ENCODE results near the gene BCR. TPM values are rescaled to one million over a fixed set of nuclear protein-coding genes. Genes with fewer than 3 reads are reported as not detected.

Gene BCR
- total and polyA plus RNA-seq, 2 donors (not counting 1 experiment from before 2014, with no cell fraction given): 30.2 to 46.4 TPM

DNA sequence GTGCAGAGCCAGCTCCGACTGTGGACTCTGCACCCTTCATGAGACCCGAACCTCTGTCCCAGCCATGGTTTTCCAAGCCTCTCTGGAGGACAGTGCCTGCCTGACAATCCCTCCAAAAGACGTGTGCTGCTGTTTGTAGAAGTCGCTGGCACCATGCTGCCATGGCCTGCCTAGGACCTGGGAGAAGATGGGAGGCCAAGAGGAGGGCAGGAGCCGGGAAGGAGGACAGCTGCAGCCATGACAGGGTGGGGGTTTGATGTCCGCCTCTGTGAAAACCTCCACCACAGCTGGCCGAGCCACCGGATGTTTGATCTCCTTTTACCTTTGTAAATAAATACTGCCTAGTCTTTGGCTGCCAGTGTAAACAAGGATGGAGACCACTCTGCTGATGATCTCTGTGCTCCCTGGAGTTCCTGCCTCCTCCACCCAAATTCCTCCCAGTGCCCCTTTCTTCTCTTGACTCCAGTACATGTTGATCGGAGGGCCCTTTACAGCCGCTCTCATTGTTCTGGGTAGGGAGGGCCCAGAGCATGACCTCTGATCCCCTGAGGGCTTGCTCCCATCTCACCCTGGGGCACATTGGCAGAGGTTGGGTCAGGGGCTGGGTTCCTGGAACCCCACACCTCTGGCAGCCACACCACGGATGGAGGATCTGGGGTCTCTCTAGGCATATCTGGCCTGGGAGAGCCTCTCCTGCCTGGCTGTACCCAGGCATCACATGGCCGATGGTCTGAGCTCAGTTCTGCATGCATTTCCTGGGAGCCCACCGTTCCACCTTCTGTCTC, 66.9 kb downstream of the BCR start:
- Mint-ChIP-seq H3K9me3 (ENCODE audit: insufficient read depth) (no peaks in the 10 kb centered on the region), H3K27ac (no peak overlapping the region), H3K4me1 (peaks cover 39% of the 10 kb centered on the region), H3K4me3 (no peak overlapping the region), H3K27me3 (no peaks in the 10 kb centered on the region)
- intact Hi-C loops (cut with micrococcal nuclease): no loop called here
- no peak overlapping the region for H3K27ac ChIP-seq (ENCODE audit: low read length in 2 of 2)
- no peak overlapping the region for H3K4me2 ChIP-seq (replicated peaks; ENCODE audit: low read depth, low read length, poor library complexity, severe bottlenecking)
- H3K4me1 ChIP-seq (ENCODE audit: control insufficient read depth in 2 of 2, insufficient read depth in 2 of 2, low read length in 2 of 2): peaks cover 25 to 38% of the 10 kb centered on the region in 2 donors
- 96% methylated on average over 11 of the region's 13 CpGs for WGBS (ENCODE audit: insufficient coverage)
- no peak overlapping the region for H3K9ac ChIP-seq (ENCODE audit: low read length)
- CTCF ChIA-PET: no interaction called here
- ATAC-seq (ENCODE audit: low read depth): no peak
- H4K20me1 ChIP-seq (ENCODE audit: control insufficient read depth, insufficient read depth, low read length, poor library complexity, severe bottlenecking): peaks cover 72% of the 10 kb centered on the region
- DNase-seq: no peak
- no peak overlapping the region for H3K4me3 ChIP-seq (ENCODE audit: control extremely low read depth in 1 of 5, extremely low read depth in 1 of 5, insufficient read depth in 1 of 5, low read depth in 2 of 5, low read length in 4 of 5)
- H3K9me3 ChIP-seq (ENCODE audit: control extremely low read depth in 1 of 3, control insufficient read depth in 2 of 3, insufficient read depth in 1 of 3, low read length in 2 of 3): no peaks in the 10 kb centered on the region
- peaks cover 0 to 2% of the 10 kb centered on the region in 2 experiments for H3K36me3 ChIP-seq (replicated peaks in 1 of 2; ENCODE audit: control extremely low read depth in 1 of 2, control insufficient read depth in 1 of 2, extremely low read depth in 1 of 2, insufficient read depth in 2 of 2, low read length in 1 of 2)
- H2AFZ ChIP-seq (ENCODE audit: insufficient read depth, low read depth, low read length, poor library complexity, severe bottlenecking): no peak overlapping the region
- no peaks in the 10 kb centered on the region for H3K27me3 ChIP-seq (replicated peaks in 1 of 4; ENCODE audit: control extremely low read depth in 1 of 4, control insufficient read depth in 3 of 4, insufficient read depth in 4 of 4, low read length in 3 of 4)
- TF ChIP-seq, protein P1, sequence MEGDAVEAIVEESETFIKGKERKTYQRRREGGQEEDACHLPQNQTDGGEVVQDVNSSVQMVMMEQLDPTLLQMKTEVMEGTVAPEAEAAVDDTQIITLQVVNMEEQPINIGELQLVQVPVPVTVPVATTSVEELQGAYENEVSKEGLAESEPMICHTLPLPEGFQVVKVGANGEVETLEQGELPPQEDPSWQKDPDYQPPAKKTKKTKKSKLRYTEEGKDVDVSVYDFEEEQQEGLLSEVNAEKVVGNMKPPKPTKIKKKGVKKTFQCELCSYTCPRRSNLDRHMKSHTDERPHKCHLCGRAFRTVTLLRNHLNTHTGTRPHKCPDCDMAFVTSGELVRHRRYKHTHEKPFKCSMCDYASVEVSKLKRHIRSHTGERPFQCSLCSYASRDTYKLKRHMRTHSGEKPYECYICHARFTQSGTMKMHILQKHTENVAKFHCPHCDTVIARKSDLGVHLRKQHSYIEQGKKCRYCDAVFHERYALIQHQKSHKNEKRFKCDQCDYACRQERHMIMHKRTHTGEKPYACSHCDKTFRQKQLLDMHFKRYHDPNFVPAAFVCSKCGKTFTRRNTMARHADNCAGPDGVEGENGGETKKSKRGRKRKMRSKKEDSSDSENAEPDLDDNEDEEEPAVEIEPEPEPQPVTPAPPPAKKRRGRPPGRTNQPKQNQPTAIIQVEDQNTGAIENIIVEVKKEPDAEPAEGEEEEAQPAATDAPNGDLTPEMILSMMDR (IDR thresholded peaks at IDR 0.05): no peak
- no peak for TF ChIP-seq EZH2 (IDR thresholded peaks at IDR 0.05; ENCODE audit: borderline replicate concordance, insufficient read depth, low read depth, low read length, poor library complexity, severe bottlenecking)
- peaks cover 71% of the 10 kb centered on the region for H3K79me2 ChIP-seq (ENCODE audit: control insufficient read depth, insufficient read depth, low read length)
- POLR2A ChIA-PET: no interaction called here

DNA sequence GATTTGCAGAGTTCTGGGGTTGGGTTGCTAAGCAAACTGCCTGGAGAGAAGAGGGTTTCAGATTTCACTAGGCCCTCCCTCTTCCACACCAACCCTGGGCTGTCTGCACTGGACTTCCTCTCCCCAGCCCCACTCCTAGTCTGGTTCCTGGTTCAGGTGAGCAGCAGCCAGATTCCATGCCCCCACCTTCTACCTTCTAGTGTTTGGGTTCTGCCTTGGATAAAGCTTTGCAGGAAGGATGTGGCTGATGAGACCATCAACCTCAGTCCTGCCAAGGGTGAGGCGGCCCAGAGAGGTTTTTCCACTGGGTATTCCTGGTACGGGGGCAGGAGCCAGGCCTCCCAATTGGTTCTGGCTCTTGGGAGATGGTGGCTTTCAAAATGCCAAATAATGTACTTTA, 68.3 kb downstream of the BCR start:
- 80% methylated on average over 1 of the region's 2 CpGs for whole genome bisulfite sequencing (ENCODE audit: insufficient coverage)
- no peak for ATAC-seq (ENCODE audit: low read depth)
- TF ChIP-seq, protein P1 (IDR thresholded peaks at IDR 0.05): no peak
- TF ChIP-seq EZH2 (IDR thresholded peaks at IDR 0.05; ENCODE audit: borderline replicate concordance, insufficient read depth, low read depth, low read length, poor library complexity, severe bottlenecking): no peak
- H3K4me3 ChIP-seq (ENCODE audit: control extremely low read depth in 1 of 5, extremely low read depth in 1 of 5, insufficient read depth in 1 of 5, low read depth in 2 of 5, low read length in 4 of 5): no peak overlapping the region
- no peak overlapping the region for H3K9ac ChIP-seq (ENCODE audit: low read length)
- no peak for DNase-seq
- Mint-ChIP-seq H3K27ac (no peak overlapping the region), H3K4me1 (peaks cover 26% of the 10 kb centered on the region), H3K27me3 (no peaks in the 10 kb centered on the region), H3K9me3 (ENCODE audit: insufficient read depth) (no peaks in the 10 kb centered on the region), H3K4me3 (no peak overlapping the region)
- H3K27ac ChIP-seq (ENCODE audit: low read length in 2 of 2): no peak overlapping the region
- H3K79me2 ChIP-seq (ENCODE audit: control insufficient read depth, insufficient read depth, low read length): peaks cover 66% of the 10 kb centered on the region
- peaks cover 0 to 3% of the 10 kb centered on the region in 2 experiments for H3K36me3 ChIP-seq (replicated peaks in 1 of 2; ENCODE audit: control extremely low read depth in 1 of 2, control insufficient read depth in 1 of 2, extremely low read depth in 1 of 2, insufficient read depth in 2 of 2, low read length in 1 of 2)
- H3K9me3 ChIP-seq (ENCODE audit: control extremely low read depth in 1 of 3, control insufficient read depth in 2 of 3, insufficient read depth in 1 of 3, low read length in 2 of 3): no peaks in the 10 kb centered on the region
- H4K20me1 ChIP-seq (ENCODE audit: control insufficient read depth, insufficient read depth, low read length, poor library complexity, severe bottlenecking): peaks cover 72% of the 10 kb centered on the region
- H3K4me2 ChIP-seq (replicated peaks; ENCODE audit: low read depth, low read length, poor library complexity, severe bottlenecking): no peak overlapping the region
- H3K27me3 ChIP-seq (replicated peaks in 1 of 4; ENCODE audit: control extremely low read depth in 1 of 4, control insufficient read depth in 3 of 4, insufficient read depth in 4 of 4, low read length in 3 of 4): no peaks in the 10 kb centered on the region
- H2AFZ ChIP-seq (ENCODE audit: insufficient read depth, low read depth, low read length, poor library complexity, severe bottlenecking): no peak overlapping the region
- intact Hi-C loops (cut with micrococcal nuclease): no loop called here
- POLR2A ChIA-PET: interaction anchor here (0.5 kb wide), 1 partner anchor 29 kb away, joined by 3 read pairs; no protein-coding TSS in a partner anchor
- CTCF ChIA-PET: interaction anchor here (1.0 to 1.8 kb wide), 3 partner anchors 20 to 66 kb away, joined by 3 to 6 read pairs (median 5); no protein-coding TSS in a partner anchor
- peaks cover 11 to 24% of the 10 kb centered on the region in 2 donors for H3K4me1 ChIP-seq (ENCODE audit: control insufficient read depth in 2 of 2, insufficient read depth in 2 of 2, low read length in 2 of 2)

Measured in B cell (primary cell).